NCI-H1417 treated with DMSO at 0.1 percent for 48 hours (cell line): ENCODE measurements around the gene UPF1.
"Not testable (repeated sequence)": the region's sequence is repeated elsewhere in the genome, so short reads cannot be mapped to it uniquely, and the experiment has no call there.

Experiments
- DNase-seq: peaks from one replicate; lab custom pipeline; 2025; lab: John Stamatoyannopoulos, UW

Gene UPF1

GRCh38 chr19:18898607-18899408 is 67.0 kb downstream of the UPF1 start:
- no peak for DNase-seq

DNA sequence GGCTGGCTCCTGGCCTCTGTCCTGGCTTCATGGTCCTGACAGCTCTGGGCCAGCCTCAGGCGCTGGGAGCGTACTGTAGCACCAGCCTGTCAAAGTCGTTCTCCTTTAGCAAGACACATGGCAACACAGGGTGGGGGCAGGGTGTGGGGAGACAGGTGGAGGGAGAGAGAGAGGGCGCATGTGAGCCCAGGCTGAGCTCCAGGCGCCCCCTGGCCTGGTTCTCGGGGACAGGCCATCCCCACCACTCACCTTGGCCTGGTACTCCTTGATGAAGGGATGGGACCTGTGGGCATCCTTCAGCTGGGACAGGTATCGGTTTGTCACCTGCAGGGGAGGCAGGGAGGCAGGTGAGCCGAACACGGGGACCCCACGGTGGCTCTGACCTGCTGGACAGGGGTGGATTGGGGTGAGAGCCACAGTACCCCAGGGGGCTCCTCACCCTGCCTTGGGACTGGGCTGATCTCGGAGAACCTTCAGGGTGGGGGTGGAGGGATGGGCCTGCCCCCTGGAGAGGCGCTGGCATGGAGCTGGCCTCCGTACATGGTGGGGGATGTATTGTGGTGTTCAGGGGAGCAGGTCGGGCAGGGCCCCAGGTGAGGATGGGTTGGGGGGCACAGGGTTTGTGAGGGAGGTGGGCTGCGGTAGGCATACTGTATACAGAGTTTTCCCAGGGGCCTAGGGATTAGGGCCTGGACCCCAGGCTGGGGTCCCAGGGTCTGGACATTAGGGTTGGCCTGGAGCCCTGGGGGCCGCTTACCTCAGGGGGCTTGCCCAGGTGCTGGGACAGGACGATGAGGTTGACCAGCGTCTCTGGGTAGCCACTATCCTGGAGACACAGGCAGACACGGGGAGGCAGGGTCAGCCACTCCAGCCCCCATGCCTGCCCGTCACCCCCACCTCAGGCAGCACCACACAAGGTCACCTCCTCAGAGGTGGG is 68.1 kb downstream of the UPF1 start:
- DNase-seq: no peak

DNA sequence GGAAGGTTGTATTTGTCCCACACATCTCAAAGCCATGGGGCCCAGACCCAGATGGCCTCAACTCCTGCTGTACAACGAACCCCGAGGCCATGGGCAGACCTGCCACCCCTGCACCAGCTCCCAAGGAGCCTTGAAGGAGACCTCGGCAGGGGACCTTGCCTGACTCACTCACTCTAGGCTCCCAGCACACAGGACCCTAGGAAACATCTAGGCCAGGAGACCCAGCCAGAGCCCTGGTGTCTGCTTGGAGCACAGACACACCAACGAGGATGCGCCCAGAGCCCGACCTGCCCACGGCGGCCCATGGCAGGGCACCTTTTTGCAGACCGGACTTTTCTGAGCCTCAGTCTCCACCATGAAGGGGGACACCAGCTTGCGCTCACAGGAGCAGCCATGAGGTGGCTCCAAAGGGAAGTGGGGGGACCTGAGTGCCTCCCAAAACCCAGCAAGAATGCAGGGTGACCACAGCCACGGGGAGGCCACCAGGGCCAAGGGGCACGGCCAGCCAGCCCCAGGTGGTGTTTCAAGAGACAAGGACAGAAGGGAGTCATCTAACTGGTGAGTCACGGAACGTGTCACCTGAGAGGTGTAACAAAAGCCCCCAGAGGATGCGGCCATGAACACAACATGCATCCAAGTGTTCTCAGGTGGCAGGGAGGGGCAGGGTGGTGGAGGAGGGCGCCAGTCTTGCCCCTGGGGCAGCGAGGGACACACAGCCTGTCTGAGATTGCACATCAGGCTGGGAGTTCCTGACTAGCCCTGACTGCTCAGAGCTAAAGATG is 69.1 kb downstream of the UPF1 start:
- no peak for DNase-seq

DNA sequence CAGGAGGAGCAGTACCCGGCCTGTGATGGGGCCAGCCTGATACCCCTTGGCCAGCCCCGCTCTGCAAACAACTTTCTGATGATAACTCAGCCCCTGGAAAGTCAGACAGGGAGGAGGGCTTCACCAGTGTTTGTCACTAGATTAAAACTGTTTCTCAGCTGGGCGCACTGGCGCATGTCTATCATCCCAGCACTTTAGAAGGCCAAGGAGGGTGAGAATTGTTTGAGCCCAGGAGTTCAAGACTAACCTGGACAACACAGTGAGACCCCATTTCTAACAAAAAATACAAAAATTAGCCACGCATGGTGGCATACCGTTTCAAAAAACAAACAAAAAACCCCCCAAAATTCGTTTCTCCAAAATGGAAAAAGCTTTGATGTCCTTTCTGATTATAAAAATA is 69.7 kb downstream of the UPF1 start:
- no peak for DNase-seq

DNA sequence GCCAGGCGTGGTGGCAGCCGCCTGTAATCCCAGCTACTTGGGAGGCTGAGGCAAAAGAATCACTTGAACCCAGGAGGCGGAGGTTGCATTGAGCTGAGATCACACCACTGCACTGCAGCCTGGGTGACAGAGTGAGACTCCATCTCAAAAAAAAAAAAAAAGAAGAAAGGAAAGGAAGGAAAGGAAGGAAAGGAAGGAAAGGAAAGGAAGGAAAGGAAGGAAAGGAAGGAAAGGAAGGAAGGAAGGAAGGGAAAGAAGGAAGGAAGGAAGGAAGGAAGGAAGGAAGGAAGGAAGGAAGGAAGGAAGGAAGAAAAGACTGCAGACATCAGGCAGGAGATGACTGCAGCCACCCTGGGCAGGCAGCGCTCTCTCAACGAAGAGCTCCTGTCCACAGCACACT is 70.8 kb downstream of the UPF1 start:
- DNase-seq: not testable (repeated sequence)

DNA sequence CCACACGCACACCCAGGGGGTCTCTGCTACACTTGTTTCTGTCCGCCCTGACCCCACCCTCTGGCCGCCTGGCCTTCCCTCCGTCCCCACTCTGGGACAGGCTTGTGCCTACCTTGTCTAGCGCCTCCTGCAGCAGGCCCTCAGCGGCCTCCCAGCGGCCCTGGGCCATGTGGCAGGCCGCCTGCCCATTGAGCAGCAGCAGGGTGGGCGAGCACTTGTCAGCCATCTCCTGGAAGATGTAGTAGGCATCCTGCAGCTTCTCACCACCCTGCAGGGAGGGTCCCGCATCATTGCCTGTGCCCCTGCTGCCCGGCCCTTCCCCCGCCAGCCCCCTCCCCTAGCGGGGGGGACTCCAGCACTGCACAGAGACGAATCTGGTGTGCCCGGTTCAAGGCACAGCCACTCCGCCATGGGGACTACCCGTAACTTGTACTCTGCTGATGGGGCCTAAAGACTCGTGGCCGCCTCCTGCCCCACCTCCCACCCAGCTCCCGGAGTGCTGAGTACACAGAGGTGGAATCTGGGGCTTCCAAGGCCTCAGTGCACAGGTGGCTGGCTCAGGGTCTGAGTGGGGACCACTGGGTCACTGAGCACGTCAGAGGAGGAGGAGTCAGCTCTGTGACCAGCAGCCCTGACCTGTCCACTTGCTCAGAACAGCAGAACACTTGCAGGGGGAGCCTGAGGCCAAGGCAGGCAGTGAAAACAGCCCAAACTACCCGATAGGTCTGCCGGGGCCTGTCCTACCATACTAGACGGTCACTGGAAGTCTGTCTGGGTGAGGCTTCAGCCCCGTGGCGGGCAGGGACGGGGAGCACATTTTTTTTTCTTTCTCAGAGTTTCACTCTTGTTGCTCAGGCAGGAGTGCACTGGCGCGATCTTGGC is 71.6 kb downstream of the UPF1 start:
- no peak for DNase-seq

GRCh38 chr19:18904334-18905057 is 72.7 kb downstream of the UPF1 start:
- no peak for DNase-seq

DNA sequence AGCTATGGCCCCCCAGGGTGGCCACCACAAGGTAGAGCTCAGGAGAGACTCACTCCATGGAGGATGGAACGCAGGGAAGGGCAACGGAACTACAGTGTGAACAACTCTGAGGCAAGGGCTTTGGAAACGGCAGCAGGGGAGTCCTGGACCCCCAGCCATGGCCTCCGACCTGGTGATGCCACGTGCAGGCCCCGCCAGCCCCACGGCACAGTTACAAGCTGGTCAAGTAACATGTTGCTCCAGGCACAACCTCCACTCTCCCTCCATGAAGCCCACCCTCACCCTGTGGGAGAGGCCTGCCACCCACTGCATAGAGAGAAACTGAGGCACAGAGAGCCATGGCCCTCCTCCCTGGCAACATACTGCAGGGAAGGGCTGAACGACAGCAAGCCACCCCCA is 73.3 kb downstream of the UPF1 start:
- DNase-seq: no peak

- no peak for DNase-seq
Observed at GRCh38 chr19:18905513-18906236, 73.9 kb downstream of the UPF1 start.

DNA sequence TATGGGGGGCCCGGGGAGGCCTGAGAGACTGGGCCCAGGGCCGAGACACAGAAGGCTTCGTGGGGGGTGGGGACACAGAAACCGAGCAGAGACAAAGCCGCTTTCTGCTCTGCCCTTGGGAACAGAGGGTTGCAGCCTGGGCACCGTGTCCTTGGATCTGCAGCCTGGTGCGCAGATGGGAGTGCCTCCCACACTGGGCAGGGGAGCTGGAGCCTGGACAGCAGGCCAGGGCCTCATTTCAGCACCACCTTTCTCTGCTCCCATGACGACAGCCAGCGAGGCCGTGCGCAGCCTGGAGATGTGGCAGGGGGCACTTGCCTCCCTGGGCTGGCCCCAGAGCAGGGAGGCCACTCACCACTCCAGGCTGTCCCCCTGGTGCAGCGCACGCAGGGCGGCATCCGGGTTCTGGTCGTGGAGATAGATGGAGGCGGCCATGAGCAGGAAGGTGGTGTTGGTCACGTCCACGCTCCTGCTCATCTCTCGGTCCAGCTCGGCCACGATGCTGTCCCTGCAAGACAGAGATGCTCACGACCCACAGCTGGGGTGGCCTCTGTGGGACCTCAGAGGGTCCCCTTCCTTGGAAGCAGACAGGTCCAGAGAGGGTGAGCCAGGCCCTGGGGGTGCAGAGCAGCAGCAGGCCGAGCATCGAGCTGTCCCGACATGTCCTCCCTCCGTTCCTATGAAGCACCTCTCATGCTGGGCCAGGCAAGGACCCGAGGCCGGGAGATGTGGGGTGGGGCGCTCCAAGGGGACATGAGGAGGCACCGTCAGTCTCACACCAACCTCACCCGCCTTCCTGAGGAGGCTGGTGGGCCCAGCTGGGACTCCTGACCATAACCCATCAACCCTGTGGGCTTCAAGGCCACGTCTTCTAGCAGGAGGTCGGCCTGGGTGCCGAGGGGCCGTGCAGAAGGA is 75.1 kb downstream of the UPF1 start:
- no peak for DNase-seq

- DNase-seq: no peak
Observed at GRCh38 chr19:18908917-18909619, 77.3 kb downstream of the UPF1 start.

GRCh38 chr19:18910010-18910409 is 78.3 kb downstream of the UPF1 start:
- DNase-seq: no peak

DNA sequence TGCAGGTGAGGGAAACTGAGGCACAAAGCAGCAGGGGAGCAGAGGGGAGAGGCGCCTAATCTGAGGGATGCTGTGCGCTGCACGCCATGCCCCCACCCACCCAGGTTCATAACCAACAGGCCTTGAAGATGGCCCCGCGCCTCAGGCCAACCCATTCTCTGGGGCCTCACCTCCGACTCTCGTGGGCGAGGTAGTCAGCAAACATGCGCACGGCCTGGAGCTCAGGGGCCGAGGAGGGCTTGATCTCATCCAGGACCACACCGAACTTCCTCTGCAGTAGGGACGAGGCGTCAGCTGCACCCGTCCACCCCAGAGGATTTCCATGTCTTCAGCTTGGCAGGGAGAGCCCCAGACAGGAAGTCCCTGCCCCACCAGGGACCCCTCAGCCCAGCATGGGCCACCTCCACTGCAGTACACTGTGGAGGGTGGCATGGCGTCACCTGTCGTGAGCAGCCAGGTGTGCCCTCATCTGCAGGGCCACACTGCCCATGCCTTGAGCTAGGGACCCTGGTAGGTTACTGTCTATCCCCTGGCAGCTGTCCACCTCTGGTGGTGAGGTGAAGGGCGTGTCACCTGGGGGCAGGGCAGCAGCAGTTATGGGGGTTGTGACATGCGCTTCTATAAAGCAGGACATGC is 79.2 kb downstream of the UPF1 start:
- no peak for DNase-seq

DNA sequence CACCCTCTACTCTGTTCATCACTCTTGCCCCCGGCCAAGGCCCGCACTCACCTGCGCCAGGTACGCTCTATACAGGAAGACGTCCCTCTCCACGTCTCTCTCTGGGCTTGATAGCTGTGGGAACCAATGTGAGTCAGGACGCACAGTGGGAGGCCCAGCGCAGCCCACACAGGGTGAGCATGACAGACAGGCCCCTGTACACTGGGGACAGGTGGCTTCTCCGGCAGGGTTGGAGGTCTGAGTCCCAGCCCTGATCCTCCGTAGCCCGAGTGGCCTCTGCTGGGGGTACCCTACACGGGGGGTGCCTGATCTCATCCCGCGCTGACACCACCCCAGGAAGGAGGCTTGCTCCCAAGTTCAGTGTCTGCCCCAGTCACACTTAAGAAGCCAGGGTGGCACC is 81.2 kb downstream of the UPF1 start:
- no peak for DNase-seq

DNA sequence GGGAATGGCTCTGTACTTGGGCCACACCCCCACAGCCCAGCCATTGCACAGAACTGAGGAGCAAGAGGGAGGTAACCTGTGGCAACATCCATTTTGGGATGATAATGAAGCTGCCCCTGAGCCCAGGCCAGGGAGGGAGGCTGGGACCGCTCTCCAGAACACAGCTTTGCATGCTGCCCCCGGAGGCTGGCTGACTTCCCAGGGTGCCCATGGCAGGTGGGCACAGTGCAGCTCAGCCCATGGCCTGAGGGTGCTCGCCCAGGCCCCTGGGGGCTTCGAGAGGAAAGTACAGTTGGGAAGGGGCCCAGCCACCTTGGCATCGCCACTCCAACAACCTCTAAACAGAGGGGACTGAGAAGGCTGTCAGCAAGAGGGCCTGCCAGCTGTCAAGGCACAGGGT is 81.7 kb downstream of the UPF1 start:
- DNase-seq: no peak

GRCh38 chr19:18915639-18916038 is 83.9 kb downstream of the UPF1 start:
- DNase-seq: no peak

DNA sequence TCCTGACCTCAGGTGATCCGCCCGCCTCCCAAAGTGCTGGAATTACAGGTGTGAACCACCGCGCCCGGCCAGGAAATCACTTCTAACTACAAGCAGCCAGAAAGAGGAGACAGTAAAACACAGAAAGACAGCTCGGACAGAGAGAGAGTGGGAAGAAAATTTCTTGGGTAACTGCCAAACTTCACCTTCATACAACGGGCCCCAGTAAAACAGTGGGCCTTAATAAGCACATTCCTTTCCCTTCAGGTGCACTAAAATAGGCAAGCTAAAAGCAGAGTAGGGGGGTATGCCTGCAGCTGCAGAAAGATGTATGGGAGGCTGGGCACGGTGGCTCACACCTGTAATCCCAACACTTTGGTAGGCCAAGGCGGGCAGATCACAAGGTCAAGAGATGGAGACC is 85.8 kb downstream of the UPF1 start:
- not testable (repeated sequence) for DNase-seq
